HG03280 (cell line): ENCODE measurements around the gene KRTAP10-8.
"Not testable (repeated sequence)": the region's sequence is repeated elsewhere in the genome, so short reads cannot be mapped to it uniquely, and the experiment has no call there.

ENCODE experiments used
- ATAC-seq: cut with Tn5 transposase; IDR thresholded peaks from one replicate; pipeline ENCODE4 v1.9.1; 2021; ENCODE audit warnings: mild to moderate bottlenecking, moderate library complexity; ENCODE audit not compliant: unreplicated experiment

KRTAP10-8 gene

DNA sequence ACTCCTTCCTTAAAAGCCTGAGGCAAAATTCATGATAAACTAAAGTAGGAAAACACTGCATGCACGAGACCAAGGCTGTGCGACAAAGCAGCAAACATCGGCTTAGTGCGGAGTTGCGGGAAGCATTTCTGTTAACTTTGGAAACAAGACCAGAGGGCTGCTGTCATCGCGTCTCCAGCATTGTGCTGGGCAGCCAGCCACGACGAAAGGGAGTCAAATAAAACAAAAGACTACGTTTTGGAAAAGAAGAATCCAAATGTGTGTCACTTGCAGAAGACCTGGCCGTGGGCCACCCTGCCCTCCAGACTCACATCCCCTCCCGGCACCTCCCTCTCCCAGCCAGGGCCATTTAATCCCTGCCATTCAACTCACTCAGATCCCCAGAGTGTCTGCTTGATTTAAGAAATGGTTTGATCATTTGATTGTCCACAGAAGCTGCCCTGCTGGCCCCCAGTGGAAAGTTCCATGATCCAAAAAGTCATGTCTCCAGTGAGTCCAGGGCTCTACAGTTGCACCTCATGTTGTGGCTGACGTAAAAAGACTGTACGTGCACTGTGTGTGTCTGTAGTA is 31.9 kb downstream of the KRTAP10-8 start:
- ATAC-seq: no peak

DNA sequence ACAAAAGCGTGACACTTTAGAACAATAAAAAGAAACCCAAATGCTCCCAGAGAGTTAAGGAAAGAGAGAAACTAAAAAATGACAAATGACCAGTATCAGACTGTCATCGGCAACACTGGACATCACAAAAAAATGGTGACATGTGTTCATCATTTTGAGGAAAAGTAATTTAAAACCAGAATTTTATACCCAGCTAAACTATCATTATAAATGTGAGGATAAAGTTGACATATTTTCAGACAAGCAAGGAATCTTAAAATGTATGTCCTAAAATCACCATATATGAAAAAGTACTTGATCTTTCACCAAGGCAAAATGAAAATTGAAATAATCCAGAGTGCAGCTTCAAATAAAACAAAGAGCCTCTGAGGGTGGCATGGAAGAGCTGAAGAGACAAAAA is 33.0 kb downstream of the KRTAP10-8 start:
- ATAC-seq: no peak

DNA sequence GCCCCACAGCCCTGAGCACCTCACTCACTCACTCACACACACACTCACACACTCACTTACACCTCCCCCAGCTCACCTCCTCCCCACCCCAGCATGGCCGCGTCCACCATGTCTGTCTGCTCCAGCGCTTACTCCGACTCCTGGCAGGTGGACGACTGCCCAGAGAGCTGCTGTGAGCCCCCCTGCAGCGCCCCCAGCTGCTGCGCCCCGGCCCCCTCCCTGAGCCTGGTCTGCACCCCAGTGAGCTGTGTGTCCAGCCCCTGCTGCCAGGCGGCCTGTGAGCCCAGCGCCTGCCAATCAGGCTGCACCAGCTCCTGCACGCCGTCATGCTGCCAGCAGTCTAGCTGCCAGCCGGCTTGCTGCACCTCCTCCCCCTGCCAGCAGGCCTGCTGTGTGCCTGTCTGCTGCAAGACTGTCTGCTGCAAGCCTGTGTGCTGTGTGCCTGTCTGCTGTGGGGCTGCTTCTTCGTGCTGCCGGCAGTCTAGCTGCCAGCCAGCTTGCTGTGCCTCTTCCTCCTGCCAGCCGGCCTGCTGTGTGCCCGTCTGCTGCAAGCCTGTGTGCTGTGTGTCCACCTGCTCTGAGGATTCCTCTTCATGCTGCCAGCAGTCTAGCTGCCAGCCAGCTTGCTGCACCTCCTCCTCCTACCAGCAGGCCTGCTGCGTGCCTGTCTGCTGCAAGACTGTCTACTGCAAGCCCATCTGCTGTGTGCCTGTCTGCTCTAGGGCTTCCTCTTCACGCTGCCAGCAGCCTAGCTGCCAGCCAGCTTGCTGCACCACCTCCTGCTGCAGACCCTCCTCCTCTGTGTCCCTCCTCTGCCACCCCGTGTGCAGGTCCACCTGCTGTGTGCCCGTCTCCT is 34.7 kb downstream of the KRTAP10-8 start, which contains the start of gene KRTAP10-11:
TSS of gene KRTAP10-11 (plus strand) at position 49 of the 856 bp plus-strand sequence. CDS start at position 94, 45 bp downstream.
- not testable (repeated sequence) for ATAC-seq

DNA sequence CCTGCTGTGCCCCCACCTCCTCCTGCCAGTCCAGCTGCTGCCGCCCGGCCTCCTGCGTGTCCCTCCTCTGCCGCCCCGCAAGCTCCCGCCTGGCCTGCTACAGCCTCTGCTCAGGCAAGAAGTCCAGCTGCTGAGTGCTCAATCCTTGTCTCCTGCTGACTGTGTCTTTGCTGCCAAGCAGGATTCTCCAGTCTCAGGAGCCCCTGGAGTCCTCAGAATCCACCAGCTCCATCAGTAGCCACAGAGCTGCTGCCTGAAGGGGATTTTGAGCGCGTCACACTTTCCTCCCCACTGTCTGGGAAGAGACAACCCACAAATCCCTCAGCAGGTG is 35.3 kb downstream of the KRTAP10-8 start:
- no peak for ATAC-seq

DNA sequence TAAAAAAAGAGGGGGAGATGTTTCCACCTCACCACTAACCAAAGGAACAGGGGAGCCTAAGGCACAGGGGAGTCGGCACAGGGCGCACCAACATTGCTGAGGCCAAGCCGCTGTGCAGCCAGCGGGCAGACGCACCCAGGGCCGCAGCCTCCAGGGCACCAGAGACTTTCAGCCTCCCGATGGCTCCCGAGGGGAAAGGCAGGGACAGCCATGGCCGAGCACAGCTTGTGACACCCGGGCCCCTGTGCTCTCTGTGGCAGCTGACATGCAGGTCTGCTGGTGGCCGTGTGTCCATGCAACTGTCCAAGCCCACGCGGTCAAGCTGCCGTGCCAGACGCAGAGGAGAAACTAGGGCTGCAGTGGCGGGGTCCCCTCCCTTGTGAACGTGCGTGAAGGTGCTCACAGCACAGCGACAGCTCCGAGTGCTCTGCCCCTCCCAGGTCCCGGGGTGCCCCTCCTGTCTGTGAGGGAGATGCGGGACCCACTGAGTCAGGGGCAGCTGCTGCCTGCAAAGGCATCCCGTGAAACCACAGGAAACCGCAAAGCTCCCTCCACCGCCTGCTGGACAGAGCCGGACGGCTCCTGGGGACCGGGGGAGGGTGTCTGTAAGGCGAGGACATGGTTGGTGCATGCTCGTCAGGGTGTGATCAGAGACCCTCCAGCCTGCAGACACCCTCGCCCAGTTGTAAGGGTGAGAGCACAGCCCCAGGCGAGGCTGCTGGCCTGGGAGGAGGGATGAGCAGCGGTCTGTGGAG is 36.9 kb downstream of the KRTAP10-8 start:
- no peak for ATAC-seq

DNA sequence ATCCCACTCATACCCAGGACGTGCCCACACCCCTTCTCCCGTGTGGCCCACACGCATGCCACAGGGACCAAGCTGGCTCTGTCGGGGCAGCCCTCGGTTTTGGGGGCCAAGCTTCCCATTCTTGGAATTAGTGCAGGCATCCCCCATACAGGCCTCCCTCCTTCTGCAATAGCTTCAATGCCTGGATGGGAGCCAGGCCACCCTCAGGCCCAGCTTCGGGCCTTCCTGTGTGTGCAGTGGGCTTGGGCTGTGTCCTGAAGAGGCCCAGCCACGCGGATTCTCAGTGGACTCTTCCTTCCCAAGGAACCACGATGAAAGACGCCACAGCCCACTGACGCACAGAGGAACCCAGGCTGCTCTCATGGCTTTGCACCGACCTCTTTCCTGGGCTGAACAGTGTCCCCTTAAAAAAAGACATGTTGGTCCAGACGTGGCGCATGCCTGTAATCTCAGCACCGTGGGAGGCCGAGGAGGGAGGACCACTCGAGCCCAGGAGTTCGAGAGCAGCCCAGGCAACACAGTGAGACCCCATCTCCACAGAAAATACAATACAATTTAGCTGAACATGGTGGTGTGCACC is 37.7 kb downstream of the KRTAP10-8 start:
- ATAC-seq: no peak

DNA sequence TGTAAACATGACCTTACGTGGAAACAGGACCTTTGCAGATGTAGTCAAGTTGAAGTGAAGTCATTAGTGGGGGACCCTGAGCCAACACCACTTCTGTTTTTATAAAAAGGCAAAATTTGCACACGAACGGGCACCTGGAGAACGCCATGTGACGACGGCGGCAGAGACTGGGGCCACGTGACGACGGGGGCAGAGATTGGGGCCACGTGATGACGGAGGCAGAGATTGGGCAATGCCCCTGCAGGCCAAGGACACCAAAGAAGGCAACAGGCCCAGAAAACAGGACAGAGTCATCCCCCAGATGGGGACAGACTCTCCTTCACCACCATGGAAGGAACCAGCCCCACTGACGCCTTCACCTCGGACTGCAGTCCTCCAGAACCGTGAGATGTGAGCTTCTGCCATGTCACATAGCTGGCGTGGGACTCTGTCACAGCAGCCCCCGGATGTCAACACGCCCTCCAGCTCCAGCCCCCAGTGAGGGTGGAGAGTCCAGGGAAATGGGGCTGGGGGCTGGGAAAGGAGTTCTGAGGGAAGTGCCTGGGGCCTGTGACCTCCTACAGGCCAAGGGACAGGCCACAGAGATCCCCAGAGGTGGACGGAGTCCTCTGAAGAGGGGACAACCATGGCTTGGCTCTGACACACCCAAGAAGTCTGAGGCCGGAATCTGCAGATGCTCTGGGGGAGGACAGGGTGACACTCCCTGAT is 38.5 kb downstream of the KRTAP10-8 start:
- ATAC-seq: no peak

DNA sequence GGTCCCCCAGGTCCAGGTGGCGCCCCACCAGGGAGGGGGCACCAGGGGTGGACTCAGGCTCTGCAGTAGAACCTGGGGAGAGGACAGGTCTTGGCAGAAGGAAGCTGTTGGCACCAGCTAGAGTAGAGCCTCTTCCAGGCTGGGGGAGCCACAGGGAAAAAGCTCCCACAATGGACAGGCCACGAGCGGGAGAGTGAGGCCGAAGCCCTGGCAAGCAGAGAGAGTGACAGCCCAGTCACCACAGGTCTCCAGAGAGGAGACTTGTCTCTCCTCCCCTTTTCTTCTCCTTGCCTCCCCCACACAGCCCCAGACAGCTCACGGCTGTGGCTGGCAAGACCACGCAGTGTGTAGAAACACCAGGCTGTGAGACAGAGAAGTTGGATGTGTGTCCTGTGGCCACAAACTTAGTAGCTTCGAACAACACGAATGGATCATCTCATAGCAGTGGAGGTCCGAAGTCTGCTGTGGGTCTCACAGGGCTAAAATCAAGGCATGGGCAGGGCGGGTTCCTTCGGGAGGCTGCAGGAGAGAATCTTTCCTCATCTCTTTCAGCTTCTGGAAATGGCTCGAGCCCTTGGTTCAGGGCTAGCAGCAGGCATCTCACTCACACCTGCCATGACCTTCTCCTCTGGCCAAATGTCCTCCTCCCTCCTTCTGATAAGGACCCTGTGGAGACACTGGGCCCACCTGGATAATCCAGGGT is 39.2 kb downstream of the KRTAP10-8 start:
- no peak for ATAC-seq

DNA sequence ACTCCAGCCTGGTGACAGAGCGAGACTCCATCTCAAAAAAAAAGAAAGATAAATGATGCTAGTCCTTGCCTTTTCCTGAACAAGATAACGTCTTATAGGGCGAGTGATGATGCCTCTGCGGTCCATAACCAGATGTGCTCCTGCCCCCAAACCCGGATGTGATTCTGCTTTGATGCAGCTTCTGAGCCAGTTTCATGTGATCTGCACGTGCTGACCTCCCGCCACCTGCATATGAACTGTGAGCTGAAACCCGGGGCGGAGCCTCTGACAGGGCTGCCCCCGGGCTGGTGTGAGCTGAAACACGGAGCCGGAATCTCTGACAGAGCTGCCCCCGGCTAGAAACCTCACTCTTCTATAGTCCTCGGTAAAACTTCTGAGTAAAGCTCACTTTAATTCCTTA is 41.2 kb downstream of the KRTAP10-8 start:
- no peak for ATAC-seq

DNA sequence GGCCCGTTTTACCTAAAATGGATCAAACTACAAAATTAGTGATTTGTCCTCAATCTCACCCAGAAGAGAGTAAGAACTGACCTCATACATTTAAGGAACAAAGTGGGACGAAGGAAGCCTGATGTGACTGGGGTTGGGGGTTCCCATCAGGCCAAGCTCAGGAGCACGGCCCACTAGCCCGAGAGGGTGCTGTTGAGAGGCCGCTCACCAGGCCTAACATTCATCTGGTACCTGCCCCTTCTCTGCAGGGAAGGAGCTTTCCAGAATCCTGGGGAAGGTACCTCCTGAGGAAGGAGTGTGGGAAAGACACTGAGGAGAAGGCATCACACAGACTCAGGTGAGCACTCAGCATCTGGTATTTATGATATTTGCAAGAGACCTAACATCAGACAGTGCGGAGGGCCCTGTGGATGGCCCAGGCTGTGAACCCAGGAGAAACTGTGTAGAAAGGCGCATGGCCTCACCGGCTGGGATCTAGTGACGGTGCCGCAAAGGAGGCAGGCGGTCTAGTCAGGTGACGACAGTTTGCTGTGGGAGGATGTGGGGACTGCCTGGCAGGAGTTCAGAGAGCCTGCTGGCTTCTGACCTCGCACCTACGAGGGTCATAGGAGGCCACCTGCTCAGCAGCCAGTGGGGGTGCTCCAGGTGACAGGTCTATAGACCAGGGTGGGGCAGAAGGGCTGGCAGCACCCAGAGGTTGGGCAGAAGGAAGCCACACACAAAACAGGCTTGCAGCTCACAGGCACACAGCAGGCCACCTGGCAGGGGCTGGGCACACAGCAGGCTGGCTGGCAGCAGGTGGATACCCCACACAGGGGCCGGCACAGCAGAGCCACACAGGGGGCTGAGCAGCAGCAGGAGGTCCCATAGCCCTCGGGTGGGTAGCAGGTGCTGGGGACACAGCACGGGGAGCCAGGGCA is 42.0 kb downstream of the KRTAP10-8 start:
- no peak for ATAC-seq

DNA sequence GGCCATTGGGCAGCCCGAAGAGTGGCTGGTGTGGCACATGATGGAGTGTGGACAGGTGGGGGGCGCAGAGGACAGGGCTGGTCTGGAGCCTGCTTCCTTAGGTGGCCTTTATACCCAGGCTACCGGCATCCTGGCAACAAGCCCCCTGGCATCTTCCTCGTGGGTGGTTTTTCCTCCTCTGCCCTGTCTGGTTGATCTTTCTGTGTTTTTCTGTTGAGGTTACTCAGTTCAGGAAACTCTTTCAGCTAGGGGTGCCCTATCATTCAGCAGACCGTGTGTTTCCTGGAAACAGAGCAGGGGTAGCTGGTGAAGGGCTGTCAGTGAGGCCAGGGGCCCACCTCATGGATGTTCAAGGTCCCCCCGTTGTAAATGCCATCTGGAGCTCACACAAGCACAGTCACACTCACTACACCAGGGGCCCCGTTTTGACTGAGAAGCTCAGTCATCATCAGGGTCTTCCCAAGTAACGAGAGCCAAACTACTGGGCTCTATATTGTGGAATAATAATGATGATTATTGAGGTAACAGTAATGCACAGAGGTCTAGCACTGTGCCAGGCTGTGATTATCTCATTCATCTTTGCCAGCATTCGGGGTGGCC is 42.8 kb downstream of the KRTAP10-8 start, which contains the start of gene KRTAP12-4:
TSS of gene KRTAP12-4 (minus strand) at position 84 of the 600 bp plus-strand sequence. CDS start at position 39, 45 bp downstream.
- no peak for ATAC-seq

DNA sequence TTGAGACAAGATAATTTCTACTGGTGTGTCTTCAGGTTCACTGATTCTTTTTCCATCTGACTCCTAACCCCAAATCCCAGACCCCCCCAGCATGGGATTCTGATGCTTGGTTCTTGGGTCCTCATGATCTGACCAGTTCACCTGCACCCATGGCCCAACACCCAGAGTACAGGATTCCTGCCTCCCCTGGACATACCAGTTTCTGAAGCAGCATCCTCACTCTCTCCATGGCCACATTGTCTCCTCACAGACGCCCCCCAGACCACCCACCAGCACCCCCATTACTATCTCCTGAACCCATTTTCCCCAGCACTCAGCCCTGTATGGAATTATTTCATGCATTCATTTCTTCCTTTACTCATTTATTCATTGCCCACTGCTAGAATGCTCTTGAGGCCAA is 45.0 kb downstream of the KRTAP10-8 start:
- ATAC-seq: no peak

DNA sequence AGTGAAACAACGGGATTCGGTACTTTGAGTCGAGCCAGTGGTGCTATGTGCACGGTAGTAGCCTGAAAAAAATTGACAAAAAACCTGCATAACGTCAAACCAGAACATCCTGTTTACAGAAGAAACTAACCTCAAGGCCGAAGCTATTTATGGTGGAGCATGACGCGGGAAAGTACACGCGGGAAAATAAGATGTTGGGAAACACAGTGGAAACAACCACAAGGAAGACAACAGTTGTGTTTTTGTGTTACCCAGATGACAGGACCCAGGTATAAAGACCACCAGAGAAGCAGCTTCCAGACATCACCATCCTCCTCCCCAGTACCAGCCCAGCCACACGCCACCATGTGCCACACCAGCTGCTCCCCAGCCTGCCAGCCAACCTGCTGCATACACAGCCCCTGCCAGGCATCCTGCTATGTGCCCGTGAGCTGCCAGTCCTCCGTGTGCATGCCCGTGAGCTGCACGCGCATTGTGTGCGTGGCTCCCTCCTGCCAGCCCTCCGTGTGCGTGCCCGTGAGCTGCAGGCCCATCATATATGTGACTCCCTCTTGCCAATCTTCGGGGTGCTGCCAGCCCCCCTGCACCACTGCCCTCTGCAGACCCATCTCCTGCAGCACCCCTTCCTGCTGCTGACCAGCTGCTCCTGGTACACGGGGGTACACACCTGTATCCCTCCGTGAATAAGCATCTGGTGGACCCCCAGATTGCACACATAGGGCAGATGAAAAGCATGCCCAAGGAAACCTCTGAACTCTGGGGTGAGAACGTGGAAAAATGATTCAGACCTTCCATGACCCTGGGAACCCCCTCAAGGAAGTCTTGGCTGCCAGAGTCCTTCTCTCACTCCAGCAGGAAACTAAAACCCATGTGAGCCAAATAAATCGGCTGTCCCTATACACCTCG is 46.0 kb downstream of the KRTAP10-8 start, which contains the start of gene KRTAP12-3:
TSS of gene KRTAP12-3 (plus strand) at position 298 of the 906 bp plus-strand sequence. CDS start at position 346, 48 bp downstream.
- ATAC-seq: no peak

DNA sequence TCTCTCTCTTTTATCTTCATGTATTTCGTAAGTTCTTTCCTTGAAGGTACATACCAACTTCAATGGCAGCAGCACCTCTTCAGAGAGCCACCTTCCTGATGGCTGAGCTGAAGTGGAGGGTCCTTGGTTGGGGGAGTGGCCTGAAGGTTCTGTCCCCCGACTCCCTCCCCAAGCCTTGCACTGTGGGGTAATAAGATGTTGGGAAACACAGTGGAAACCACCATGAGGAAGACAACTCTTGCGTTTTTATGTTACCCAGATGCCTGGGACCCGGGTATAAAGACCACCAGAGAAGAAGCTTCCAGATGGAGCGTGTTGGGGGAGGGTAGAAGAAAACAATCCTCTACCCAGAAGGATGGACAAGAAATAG is 46.6 kb downstream of the KRTAP10-8 start:
- ATAC-seq: no peak

DNA sequence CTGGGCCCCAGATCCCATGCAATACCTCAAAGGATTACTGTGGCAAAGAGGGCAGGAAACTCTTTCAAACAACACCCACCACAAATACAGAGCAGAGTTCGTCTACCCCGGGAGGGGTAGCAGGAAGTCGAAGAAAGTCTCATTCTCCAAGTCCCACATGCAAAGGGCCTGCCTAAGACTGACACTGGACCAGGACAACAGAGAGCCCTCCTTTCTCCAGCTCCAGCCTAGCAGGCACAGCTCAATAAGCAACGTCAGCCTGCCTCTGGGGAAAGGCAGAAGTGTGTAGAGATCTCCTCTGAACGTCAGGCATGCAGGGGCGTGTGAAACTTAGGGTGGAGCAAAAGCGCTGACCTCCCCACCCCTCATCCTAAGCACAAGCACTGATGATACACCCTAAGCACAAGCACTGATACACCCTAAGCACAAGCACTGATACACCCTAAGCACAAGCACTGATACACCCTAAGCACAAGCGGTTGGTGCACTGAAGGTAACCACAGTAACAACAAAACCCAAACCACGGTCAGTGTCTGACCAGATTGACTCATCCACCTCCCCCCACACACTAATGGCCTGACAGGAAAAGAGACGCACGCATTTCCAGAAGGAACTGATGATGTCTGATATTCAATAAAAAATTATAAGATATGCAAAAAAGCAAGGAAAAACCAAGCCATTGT is 47.2 kb downstream of the KRTAP10-8 start:
- ATAC-seq: no peak

DNA sequence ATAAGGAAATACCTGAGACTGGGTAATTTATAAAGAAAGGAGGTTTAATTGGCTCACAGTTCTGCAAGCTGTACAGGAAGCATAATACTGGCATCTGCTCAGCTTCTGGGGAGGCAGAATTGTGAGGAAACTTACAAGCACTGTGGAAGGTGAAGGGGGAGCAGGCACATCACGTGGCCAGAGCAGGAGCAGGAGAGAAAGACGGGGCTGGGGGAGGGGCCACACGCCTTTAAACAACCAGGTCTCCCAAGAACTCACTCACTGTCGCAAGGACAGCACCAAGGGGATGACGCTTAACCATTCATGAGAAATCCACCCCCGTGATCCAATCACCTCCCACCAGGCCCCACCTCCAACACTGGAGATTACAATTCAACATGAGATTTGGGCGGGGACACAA is 49.7 kb downstream of the KRTAP10-8 start:
- ATAC-seq: not testable (repeated sequence)
